Kidney (tissue), 14 donors: Measurements from ENCODE around the gene POLR3K. TPM values are rescaled to one million over a fixed set of nuclear protein-coding genes. Genes with fewer than 3 reads are reported as not detected.

Experiments
- DNase-seq, 5 donors: peaks; one replicate each; pipeline ENCODE4 v3.0.0-alpha.2; 2013 to 2020
- FAIRE-seq: peaks from 2 replicates; lab custom pipeline; 2012; peaks lifted over from hg19 to GRCh38; lab: Jason Lieb, UNC
- H3K27ac ChIP-seq, 2 donors: one replicate each; pipeline ENCODE4 v1.7.0; 2013; ENCODE audit warnings: low read depth in 2 of 2, low read length in 2 of 2, inconsistent platforms in 1 of 2
- H3K27me3 ChIP-seq: one replicate; pipeline ENCODE4 v1.7.1; 2013; ENCODE audit warnings: low read length, inconsistent platforms; ENCODE audit not compliant: control insufficient read depth, insufficient read depth
- H3K36me3 ChIP-seq, 3 donors: one replicate each; pipeline versions ENCODE4 v1.7.0 to v1.7.1; 2013; ENCODE audit warnings: low read length in 3 of 3, control low read depth in 1 of 3, inconsistent platforms in 1 of 3; ENCODE audit not compliant: insufficient read depth in 3 of 3, control insufficient read depth in 2 of 3
- H3K4me1 ChIP-seq, 3 donors: one replicate each; pipeline versions ENCODE4 v1.7.0 to v1.7.1; 2013; ENCODE audit warnings: low read length in 3 of 3, inconsistent platforms in 1 of 3, low read depth in 1 of 3; ENCODE audit not compliant: control insufficient read depth in 2 of 3, insufficient read depth in 2 of 3
- H3K4me3 ChIP-seq, 3 donors: one replicate each; pipeline versions ENCODE4 v1.7.0 to v1.8.1; 2013; ENCODE audit warnings: low read length in 3 of 3, control low read depth in 1 of 3, inconsistent platforms in 1 of 3
- H3K9ac ChIP-seq, 3 donors: one replicate each; pipeline versions ENCODE4 v1.7.0 to v1.7.1; 2013; ENCODE audit warnings: low read length in 3 of 3, control low read depth in 1 of 3, inconsistent platforms in 1 of 3
- H3K9me3 ChIP-seq, 3 donors: one replicate each; pipeline versions ENCODE4 v1.7.0 to v1.7.1; 2013; ENCODE audit warnings: low read length in 3 of 3, control low read depth in 1 of 3, inconsistent platforms in 1 of 3; ENCODE audit not compliant: control insufficient read depth in 2 of 3, insufficient read depth in 1 of 3
- CTCF ChIP-seq: IDR thresholded peaks from 3 replicates; pipeline ENCODE4 v1.5.1; 2012; ENCODE audit warnings: mild to moderate bottlenecking, moderate library complexity, borderline replicate concordance; ENCODE audit not compliant: insufficient read depth; ENCODE audit errors: extremely low read depth
- intact Hi-C: fragments of 100-400 bp; cut with DNase I; formaldehyde crosslinking; loops from one replicate; pipeline ENCODE4 v1.11.1; 2022
- polyA plus RNA-seq: library from polyadenylated mRNA; stranded (reverse); fragments of 350-450 nt; fragmentation: Illumina TruSeq; extraction: RNeasy Lipid Tissue Mini Kit (QIAGEN cat#74804); gene quantifications from one replicate; pipeline ENCODE4 v1.2.3, GENCODE V29; 2014; ENCODE audit warnings: low read depth, low replicate concordance; ENCODE audit not compliant: insufficient read depth
- total RNA-seq: library from RNA; stranded (reverse); fragmentation: NEBNext Ultra II Directional; extraction: Animal tissue kit (Norgen Biotek cat#: 25700); gene quantifications from one replicate; pipeline ENCODE4 v1.2.1, GENCODE V29; 2021
- donor health status: control.
- donor health status: control.
- donor health status: control.
- donor health status: control.
- donor health status: control.
- donor health status: DM: yes; HTN: yes; CAD: no.
- donor health status: Normal renal cell carcinoma (clear cell type).

POLR3K gene
- total and polyA plus RNA-seq, 2 donors from 2014 or later, result 8.8 to 18.5 TPM

DNA sequence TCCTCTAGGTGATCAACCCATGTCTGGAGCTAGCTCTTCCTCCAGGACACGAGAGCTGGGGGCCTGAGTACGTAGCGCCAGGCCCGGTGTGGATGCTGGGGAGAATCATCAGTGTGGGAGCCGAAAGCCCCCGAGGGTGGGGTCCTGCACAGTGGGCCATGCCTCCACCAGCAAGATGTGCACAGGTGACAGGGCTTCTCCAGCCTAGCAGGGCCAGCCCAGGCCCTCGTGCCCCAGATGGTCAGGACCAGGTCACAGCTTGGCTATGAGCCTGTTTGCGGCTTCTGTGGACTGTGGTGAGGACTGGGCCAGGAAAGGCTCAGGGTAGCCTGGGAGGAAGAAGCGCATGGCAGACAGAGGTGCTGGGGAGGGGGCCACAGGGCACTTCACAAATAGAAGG, 32.5 kb upstream of the POLR3K start:
- Histone ChIP-seq H3K27ac (no peak overlapping the region), H3K27me3 (no peaks in the 10 kb centered on the region), H3K36me3 (peaks cover 0 to 19% (median 6%) of the 10 kb centered on the region in 3 donors), H3K9ac (no peak overlapping the region), H3K4me1 (peaks cover 0 to 17% (median 0%) of the 10 kb centered on the region in 3 donors), H3K9me3 (no peaks in the 10 kb centered on the region), H3K4me3 (no peak overlapping the region)
- DNase-seq (no peak), FAIRE-seq (no peak)
- TF ChIP-seq CTCF, result no peak
- intact Hi-C loops, result no loop called here

- no peak overlapping the region for H3K27ac ChIP-seq
- no peaks in the 10 kb centered on the region for H3K27me3 ChIP-seq
- peaks cover 0 to 17% (median 0%) of the 10 kb centered on the region in 3 donors for H3K4me1 ChIP-seq
- H3K36me3 ChIP-seq, result peaks cover 0 to 16% (median 6%) of the 10 kb centered on the region in 3 donors
- DNase-seq (peak in 1 of 5 donors; percentile 39), FAIRE-seq (no peak)
- no peaks in the 10 kb centered on the region for H3K9me3 ChIP-seq
- H3K4me3 ChIP-seq, result no peak overlapping the region
- TF ChIP-seq CTCF, result no peak
- no peak overlapping the region for H3K9ac ChIP-seq
- intact Hi-C loops, result no loop called here
Observed at GRCh38 chr16:85407-85782, 32.0 kb upstream of the POLR3K start.

DNA sequence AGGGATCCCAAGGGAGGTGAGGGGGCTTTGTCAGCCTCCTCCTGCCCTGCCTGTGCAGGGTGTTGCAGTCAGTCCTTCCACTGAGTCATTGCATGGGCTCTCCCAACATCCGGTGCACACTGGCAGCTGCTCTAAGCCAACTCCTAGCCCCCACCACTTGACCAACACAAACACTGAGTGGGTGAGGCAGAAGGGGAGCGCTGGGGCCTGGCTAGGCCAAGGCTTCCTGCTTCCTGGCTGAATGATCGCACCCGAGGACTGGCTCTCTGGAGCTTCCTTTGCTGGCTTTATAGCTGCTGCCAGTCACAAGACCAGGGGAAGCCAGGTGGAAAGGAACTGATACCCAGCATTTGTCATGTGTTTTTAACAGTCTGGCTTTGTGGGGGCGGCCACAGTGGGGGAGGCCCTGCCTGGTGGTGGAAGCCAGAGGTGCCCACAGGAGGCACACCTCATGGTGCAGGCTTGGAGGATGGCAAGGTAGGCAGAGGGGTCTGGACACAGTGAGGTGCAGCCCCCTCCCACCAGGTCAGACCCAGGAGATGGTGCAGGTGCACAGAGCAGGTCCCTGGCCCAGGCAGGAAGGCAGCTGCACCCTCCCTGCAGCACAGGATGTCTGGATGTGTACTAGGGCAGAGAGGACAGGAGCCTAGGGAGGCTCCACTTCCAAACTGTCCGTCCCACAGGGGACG, 31.5 kb upstream of the POLR3K start:
- Histone ChIP-seq H3K4me1 (peaks cover 0 to 17% (median 0%) of the 10 kb centered on the region in 3 donors), H3K4me3 (no peak overlapping the region), H3K9ac (no peak overlapping the region), H3K27ac (peak overlapping the region; percentile 28 to 34), H3K27me3 (no peaks in the 10 kb centered on the region), H3K9me3 (no peaks in the 10 kb centered on the region), H3K36me3 (peaks cover 0 to 13% (median 6%) of the 10 kb centered on the region in 3 donors)
- DNase-seq, result peak; percentile 57 to 93 (median 74)
- FAIRE-seq, result no peak
- intact Hi-C loops, result no loop called here
- no peak for TF ChIP-seq CTCF
